T-helper 17 cell (primary cell): ENCODE measurements around the gene DNMT3A. TPM values are rescaled to one million over a fixed set of nuclear protein-coding genes. Genes with fewer than 3 reads are reported as not detected.

Source experiments
- total RNA-seq, 4 donors: library from RNA in 2 of 4; stranded (reverse) in 2 of 4; gene quantifications; one replicate each; pipeline ENCODE4 v1.2.3 and lab custom pipeline; 2022 to 2026

The DNMT3A gene
- total RNA-seq, 2 donors from 2014 or later = 62.8 to 67.6 TPM

Other genes with a start within 250 kb of the DNMT3A start
- gene POMC, start 173.3 kb downstream of the DNMT3A start, total RNA-seq = 1 to 10 TPM; 2.9 to 5.0 TPM